SK-N-MC (cell line): ENCODE results near the gene ABHD18.

Experiments
- EZH2 ChIP-seq: fragments of 200-600 bp; sonication (generic); IDR thresholded peaks from one replicate; pipeline ENCODE4 v1.6.1; 2017; ENCODE audit warnings: antibody characterized with exemption
- POLR2AphosphoS5 ChIP-seq: IDR thresholded peaks from 2 replicates; pipeline ENCODE4 v1.6.1; 2012; ENCODE audit warnings: mild to moderate bottlenecking, low read depth, low read length, borderline replicate concordance

DNA sequence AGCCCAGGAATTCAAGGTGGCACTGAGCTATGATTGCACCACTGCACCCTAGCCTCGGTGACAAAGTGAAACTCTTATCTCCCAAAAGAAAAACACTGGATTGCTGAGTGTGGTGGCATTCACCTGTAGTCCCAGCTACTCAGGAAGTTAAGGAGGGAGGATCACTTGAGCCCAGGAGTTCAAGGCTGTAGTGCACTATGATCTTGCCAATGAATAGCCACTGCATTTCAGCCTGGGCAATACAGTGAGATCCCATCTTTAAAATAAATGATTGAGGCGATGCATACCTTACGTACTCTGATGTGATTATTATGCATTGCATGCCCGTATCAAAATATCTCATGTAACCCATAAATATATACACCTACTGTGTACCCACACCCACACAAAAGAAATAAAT is 64.7 kb downstream of the ABHD18 start:
- TF ChIP-seq EZH2 (no peak), POLR2AphosphoS5 (no peak)
